HCT116 (cell line): ENCODE measurements around the gene RIC8A.

Source experiments
- EGR1 ChIP-seq: IDR thresholded peaks from 2 replicates; pipeline ENCODE4 v1.6.1; 2012; ENCODE audit warnings: low read depth
- EZH2 ChIP-seq: fragments of 200-600 bp; sonication (generic); IDR thresholded peaks from 2 replicates; pipeline ENCODE4 v1.6.1; 2017; ENCODE audit warnings: antibody characterized with exemption, mixed run types
- JUND ChIP-seq: IDR thresholded peaks from 2 replicates; pipeline ENCODE4 v1.6.1; 2012
- POLR2A ChIP-seq: IDR thresholded peaks from 2 replicates; pipeline ENCODE4 v1.7.0; 2011; ENCODE audit warnings: borderline replicate concordance; ENCODE audit not compliant: insufficient read depth, insufficient read length; ENCODE audit errors: extremely low read depth
- POLR2AphosphoS5 ChIP-seq: IDR thresholded peaks from 2 replicates; pipeline ENCODE4 v1.6.1; 2011; ENCODE audit warnings: mild to moderate bottlenecking, low read depth, low read length, moderate library complexity
- RAD21 ChIP-seq: IDR thresholded peaks from 2 replicates; pipeline ENCODE4 v1.6.1; 2012; ENCODE audit warnings: low read depth, mild to moderate bottlenecking
- SP1 ChIP-seq: IDR thresholded peaks from 2 replicates; pipeline ENCODE4 v1.6.1; 2012; ENCODE audit warnings: low read depth
- TCF7L2 ChIP-seq: IDR thresholded peaks from 2 replicates; pipeline ENCODE4 v1.7.0; 2011; ENCODE audit warnings: borderline replicate concordance, inconsistent platforms; ENCODE audit not compliant: insufficient read depth, insufficient read length; ENCODE audit errors: extremely low read depth
- ZNF274 ChIP-seq: fragments of 200-500 bp; sonication (Bioruptor generic); IDR thresholded peaks from 2 replicates; pipeline ENCODE4 v1.6.1; 2014; ENCODE audit warnings: mild to moderate bottlenecking, low read depth, low read length, inconsistent platforms
- TF ChIP-seq, protein P1 (sequence below), 3 experiments: fragments of 200-600 bp in 1 of 3; sonication (generic) in 1 of 3; IDR thresholded peaks in 2 of 3; conservative IDR thresholded peaks in 1 of 3; 2 replicates each; pipeline ENCODE4 v1.5.1; 2012 to 2017; ENCODE audit warnings: low read depth in 2 of 3, low read length in 2 of 3, antibody characterized with exemption in 1 of 3, borderline replicate concordance in 1 of 3, control low read depth in 1 of 3, mild to moderate bottlenecking in 1 of 3, mixed read lengths in 1 of 3, mixed run types in 1 of 3, moderate library complexity in 1 of 3; ENCODE audit not compliant: insufficient read depth in 1 of 3
- TF ChIP-seq, protein P2 (sequence below): IDR thresholded peaks from 2 replicates; pipeline ENCODE4 v1.6.1; 2011; ENCODE audit warnings: mild to moderate bottlenecking, low read length, moderate library complexity; ENCODE audit not compliant: insufficient replicate concordance; ENCODE audit errors: extremely low read depth

GRCh38 chr11:207863-208180, 314 bp downstream of the RIC8A start:
- TF ChIP-seq, protein P1, sequence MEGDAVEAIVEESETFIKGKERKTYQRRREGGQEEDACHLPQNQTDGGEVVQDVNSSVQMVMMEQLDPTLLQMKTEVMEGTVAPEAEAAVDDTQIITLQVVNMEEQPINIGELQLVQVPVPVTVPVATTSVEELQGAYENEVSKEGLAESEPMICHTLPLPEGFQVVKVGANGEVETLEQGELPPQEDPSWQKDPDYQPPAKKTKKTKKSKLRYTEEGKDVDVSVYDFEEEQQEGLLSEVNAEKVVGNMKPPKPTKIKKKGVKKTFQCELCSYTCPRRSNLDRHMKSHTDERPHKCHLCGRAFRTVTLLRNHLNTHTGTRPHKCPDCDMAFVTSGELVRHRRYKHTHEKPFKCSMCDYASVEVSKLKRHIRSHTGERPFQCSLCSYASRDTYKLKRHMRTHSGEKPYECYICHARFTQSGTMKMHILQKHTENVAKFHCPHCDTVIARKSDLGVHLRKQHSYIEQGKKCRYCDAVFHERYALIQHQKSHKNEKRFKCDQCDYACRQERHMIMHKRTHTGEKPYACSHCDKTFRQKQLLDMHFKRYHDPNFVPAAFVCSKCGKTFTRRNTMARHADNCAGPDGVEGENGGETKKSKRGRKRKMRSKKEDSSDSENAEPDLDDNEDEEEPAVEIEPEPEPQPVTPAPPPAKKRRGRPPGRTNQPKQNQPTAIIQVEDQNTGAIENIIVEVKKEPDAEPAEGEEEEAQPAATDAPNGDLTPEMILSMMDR (IDR thresholded peaks at IDR 0.05 in 2 of 3, conservative IDR thresholded peaks at IDR 0.05 in 1 of 3; ENCODE audit: borderline replicate concordance in 1 of 3, insufficient read depth in 1 of 3, low read depth in 2 of 3, low read length in 2 of 3), result no peak
- TF ChIP-seq POLR2A (no peak), EZH2 (no peak), JUND (no peak), POLR2AphosphoS5 (no peak), EGR1 (no peak), TCF7L2 (no peak), ZNF274 (no peak), RAD21 (no peak), SP1 (no peak)
- TF ChIP-seq, protein P2, sequence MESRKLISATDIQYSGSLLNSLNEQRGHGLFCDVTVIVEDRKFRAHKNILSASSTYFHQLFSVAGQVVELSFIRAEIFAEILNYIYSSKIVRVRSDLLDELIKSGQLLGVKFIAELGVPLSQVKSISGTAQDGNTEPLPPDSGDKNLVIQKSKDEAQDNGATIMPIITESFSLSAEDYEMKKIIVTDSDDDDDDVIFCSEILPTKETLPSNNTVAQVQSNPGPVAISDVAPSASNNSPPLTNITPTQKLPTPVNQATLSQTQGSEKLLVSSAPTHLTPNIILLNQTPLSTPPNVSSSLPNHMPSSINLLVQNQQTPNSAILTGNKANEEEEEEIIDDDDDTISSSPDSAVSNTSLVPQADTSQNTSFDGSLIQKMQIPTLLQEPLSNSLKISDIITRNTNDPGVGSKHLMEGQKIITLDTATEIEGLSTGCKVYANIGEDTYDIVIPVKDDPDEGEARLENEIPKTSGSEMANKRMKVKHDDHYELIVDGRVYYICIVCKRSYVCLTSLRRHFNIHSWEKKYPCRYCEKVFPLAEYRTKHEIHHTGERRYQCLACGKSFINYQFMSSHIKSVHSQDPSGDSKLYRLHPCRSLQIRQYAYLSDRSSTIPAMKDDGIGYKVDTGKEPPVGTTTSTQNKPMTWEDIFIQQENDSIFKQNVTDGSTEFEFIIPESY, result no peak
